ENCODE measurements around the gene GGN.
"Not testable (repeated sequence)": the region's sequence is repeated elsewhere in the genome, so short reads cannot be mapped to it uniquely, and the experiment has no call there.

GGN gene

GRCh38 chr19:38386971-38387549 is 774 bp downstream of the GGN start:
- no peak for DNase-seq (ENCODE audit: low read depth in 4 of 4, low spot score in 1 of 4)

DNA sequence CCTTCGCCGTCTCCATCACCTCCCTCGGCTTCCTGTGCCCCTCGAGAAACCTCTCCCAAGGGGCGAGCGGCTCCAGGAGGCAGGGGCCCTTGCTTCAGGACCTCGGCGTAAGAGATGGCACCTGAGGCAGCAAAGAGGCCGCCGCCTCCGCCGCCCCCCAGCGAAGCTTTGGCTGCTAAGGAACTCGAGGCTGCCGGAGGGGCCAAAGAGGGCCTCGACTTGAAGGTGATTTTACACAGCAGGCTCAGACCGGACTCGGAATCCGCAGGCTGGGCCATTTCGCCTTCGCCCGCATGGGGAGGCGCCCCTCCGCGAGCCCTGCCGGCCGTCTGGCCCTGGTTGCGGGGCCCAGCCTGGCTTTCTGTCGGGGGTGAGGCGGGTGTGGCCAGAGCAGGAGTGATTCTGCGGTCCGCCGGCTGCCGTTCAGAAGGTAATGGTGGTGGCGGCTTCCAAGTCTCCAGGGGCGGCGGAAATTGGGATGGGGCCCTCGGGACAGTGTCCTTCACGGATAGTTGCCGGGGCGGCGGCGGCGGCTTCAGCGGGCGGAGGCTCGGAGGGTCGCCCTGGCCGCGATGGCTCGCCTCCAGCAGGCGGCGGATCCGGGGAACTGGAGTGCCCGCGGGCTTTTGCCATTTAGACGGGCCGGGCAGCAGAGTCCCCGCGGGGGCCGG is 1.4 kb downstream of the GGN start:
- DNase-seq (ENCODE audit: low read depth in 4 of 4, low spot score in 1 of 4) = no peak

GRCh38 chr19:38385804-38386257 is 2.0 kb downstream of the GGN start:
- no peak for DNase-seq (ENCODE audit: low read depth in 4 of 4, low spot score in 1 of 4)

- DNase-seq (ENCODE audit: low read depth in 4 of 4, low spot score in 1 of 4) = no peak
Measured at GRCh38 chr19:38385057-38385803, 2.6 kb downstream of the GGN start.

DNA sequence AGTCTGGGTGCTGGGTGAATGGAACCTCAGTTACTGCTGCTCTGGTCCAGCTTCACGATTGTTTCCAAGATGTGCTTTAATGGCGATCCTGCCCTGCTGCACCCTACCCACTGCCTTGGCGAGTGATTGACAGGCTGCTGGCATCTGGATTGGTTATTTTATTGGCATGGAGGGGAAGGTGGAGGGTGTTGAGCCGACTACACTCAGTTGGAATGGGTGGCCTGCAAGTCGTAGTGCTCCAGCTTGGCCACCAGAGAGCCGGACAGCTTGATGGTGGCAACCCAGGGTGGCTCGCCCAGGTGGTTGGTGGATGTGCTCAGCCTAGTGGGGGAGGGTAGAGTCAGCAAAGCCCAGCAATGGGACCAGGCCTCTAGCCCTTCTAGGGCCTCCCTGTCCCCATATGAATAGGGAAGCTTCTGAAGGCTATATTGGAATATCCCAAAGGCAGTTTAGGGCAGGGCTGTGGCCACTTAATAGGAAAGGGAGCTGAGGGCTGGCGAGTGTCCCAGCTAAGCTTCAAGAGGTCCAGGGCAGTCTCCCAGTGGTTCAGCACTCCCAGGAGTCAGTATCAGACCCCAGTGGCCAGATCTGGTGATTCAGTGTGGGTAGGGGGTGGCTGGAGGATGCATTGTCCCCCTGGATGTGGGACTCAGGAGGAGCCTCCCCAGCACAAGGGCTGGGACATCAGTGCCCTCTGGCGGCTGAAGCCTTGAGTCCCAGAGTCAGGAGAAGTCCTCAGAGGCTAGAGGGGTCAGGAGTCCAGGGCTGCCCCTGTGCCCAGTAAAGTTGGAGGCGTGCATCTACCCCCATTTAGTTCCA is 3.4 kb downstream of the GGN start:
- no peak for DNase-seq (ENCODE audit: low read depth in 4 of 4, low spot score in 1 of 4)

GRCh38 chr19:38383743-38384142 is 4.1 kb downstream of the GGN start:
- DNase-seq (ENCODE audit: low read depth in 4 of 4, low spot score in 1 of 4) = no peak

DNA sequence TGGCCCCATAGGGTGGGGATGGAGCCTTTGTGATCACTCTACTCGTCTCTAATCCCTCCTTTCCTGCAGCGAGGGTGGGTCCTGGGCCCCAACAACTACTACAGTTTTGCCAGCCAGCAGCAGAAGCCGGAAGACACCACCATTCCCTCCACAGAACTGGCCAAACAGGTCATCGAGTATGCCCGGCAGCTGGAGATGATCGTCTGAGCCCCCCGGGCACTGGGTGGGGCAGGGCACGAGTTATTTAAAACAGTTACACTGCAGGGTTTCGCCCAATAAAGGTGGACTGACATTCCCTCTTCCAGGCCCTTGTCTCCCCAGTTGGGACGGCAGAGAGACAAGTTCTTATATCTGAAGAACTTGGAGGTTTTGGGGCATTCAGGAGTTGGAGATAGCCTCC is 4.7 kb downstream of the GGN start:
- DNase-seq (ENCODE audit: low read depth in 4 of 4, low spot score in 1 of 4) = no peak

- no peak for DNase-seq (ENCODE audit: low read depth in 4 of 4, low spot score in 1 of 4)
Measured at GRCh38 chr19:38381138-38381537, 6.7 kb downstream of the GGN start.

- no peak for DNase-seq (ENCODE audit: low read depth in 4 of 4, low spot score in 1 of 4)
Measured at GRCh38 chr19:38378866-38379265, 9.0 kb downstream of the GGN start.

DNA sequence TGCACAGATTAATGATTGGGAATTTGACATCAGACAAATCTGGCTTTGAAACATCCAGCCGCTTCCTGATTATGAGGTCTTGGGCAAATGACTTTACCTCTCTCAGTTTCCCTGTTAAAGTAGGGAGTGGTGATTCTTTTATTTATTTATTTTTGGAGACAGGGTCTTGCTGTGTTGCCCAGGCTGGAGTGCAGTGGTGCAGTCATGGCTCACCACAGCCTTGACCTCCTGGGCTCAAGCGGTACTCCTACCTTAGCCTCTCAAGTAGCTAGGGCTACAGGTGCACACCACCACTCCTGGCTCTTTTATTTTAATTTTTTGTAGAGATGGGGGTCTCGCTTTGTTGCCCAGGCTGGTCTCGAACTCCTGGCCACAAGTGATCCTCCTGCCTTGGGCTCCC is 10.8 kb downstream of the GGN start:
- DNase-seq (ENCODE audit: low read depth in 4 of 4, low spot score in 1 of 4) = no peak

DNA sequence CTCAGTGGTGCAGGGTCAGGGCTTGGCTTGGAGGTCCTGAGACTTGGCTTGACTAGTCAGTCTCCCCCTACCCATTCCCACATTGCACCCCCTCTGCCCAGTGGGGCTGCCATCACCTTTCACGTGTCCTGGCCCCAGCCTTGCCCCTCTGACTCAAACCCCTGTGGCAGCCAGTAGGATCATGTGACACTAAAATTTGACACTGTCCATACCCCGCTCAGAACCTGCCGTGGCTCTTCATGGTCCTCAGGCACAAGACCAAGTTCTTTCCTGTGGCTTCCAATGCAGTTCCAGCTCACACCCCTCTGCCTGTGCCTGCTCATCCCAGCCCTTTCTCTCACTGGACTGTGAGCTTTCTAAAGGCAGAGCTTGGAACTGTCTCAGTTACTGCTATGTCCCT is 11.3 kb downstream of the GGN start:
- DNase-seq (ENCODE audit: low read depth in 4 of 4, low spot score in 1 of 4) = no peak

GRCh38 chr19:38375748-38376147 is 12.1 kb downstream of the GGN start:
- DNase-seq (ENCODE audit: low read depth in 4 of 4, low spot score in 1 of 4) = no peak

DNA sequence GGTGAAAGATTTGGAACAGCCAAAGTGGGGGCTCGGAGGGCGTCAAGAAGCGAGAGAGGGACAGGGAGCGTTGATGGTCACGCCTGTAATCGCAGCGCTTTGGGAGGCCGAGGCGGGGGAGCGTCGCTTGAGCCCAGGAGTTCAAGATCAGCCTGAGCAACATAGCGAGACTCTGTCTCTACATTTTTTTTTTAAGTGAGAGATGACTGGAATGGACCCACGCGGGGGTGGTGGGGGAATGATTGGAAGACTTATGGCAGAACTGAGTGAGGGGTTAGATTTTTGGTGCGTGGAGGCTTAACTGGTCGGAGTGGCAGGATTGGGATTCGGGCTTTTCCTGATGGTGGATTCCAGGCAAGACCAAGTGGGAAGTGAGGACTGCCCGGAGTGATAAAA is 12.7 kb downstream of the GGN start:
- no peak for DNase-seq (ENCODE audit: low read depth in 4 of 4, low spot score in 1 of 4)

GRCh38 chr19:38374332-38375097 is 13.3 kb downstream of the GGN start, which contains the start of gene PSMD8:
TSS of gene PSMD8 (plus strand) at chr19:38374571. CDS start at chr19:38374602, 31 bp downstream.
- peak; percentile 90 to 98 (median 94) for DNase-seq (ENCODE audit: low read depth in 4 of 4, low spot score in 1 of 4)

DNA sequence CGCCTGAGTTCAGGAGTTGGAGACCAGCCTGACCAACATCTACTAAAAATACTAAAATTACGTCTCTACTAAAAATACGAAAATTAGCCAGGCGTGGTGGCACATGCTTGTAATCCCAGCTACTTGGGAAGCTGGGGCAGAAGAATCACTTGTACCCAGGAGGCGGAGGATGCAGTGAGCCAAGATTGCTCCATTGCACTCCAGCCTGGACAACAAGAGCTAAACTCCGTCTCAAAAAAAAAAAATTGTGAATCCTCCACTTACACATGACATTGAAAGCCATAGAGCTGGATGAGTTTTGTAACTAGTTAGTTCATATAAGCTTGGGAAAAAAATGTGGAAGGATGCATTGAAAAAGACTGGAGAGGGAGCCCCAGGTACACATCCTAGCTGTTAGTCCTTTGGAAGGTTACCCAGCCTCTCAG is 13.9 kb downstream of the GGN start:
- no peak for DNase-seq (ENCODE audit: low read depth in 4 of 4, low spot score in 1 of 4)

GRCh38 chr19:38371081-38371480 is 16.8 kb downstream of the GGN start:
- no peak for DNase-seq (ENCODE audit: low read depth in 4 of 4, low spot score in 1 of 4)

GRCh38 chr19:38370299-38370698 is 17.5 kb downstream of the GGN start:
- no peak for DNase-seq (ENCODE audit: low read depth in 4 of 4, low spot score in 1 of 4)

DNA sequence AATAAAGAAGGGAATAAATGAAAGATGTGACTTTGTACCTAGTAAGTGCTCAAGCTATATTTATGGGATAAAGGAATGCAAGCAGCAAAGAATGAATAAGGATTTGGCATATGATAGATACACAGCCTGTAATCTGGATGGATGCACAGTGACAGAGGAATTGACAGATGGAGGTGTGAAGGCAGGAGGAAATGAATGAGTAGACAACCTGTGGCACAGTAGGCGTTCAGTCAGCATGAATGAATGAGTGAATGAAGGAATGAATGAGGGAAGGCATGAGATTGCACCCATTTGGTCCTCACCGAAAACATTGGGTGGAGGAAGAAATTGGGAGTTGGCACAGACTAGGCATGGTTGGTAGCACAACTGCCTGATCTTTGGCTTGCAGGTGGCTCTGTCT is 18.2 kb downstream of the GGN start:
- DNase-seq (ENCODE audit: low read depth in 4 of 4, low spot score in 1 of 4) = no peak

GRCh38 chr19:38367041-38367440 is 20.8 kb downstream of the GGN start:
- DNase-seq (ENCODE audit: low read depth in 4 of 4, low spot score in 1 of 4) = no peak

GRCh38 chr19:38362946-38363688 is 24.7 kb downstream of the GGN start:
- not testable (repeated sequence) for DNase-seq (ENCODE audit: low read depth in 4 of 4, low spot score in 1 of 4)
